Right renal pelvis (tissue), 4 donors: Measurements from ENCODE around the gene DMBT1. TPM values are rescaled to one million over a fixed set of nuclear protein-coding genes. Genes with fewer than 3 reads are reported as not detected.

Source experiments
- DNase-seq, 4 donors: peaks; one replicate each; pipeline ENCODE4 v3.0.0-alpha.2; 2013; ENCODE audit warnings: low read depth in 4 of 4, low spot score in 3 of 4, missing footprints in 1 of 4
- polyA plus RNA-seq, 4 donors: library from polyadenylated mRNA; unstranded; fragments of 120-200 nt; gene quantifications; one replicate each; pipeline ENCODE4 v1.2.1, GENCODE V29; 2013; ENCODE audit not compliant: insufficient read length in 4 of 4

The DMBT1 gene
- polyA plus RNA-seq: under 1 TPM in 3 of 4 donors, not detected in 1; 0.03 to 0.05 (median 0.04) TPM

GRCh38 chr10:122560279-122560804 is at the start of gene DMBT1:
Gene DMBT1, plus strand, starts transcription at chr10:122560754. Its CDS starts 17 bp downstream, at chr10:122560771.
- DNase-seq: no peak

- no peak for DNase-seq
These were observed 47.5 kb upstream of the DMBT1 start for GRCh38 chr10:122513053-122513452.

- no peak for DNase-seq
These were observed 46.3 kb upstream of the DMBT1 start for GRCh38 chr10:122514045-122514840.

GRCh38 chr10:122515022-122515424 is 45.5 kb upstream of the DMBT1 start:
- no peak for DNase-seq

GRCh38 chr10:122515588-122516231 is 44.8 kb upstream of the DMBT1 start:
- DNase-seq: no peak

- no peak for DNase-seq
These were observed 43.8 kb upstream of the DMBT1 start for GRCh38 chr10:122516734-122517133.

GRCh38 chr10:122519144-122519543 is 41.4 kb upstream of the DMBT1 start:
- no peak for DNase-seq

- DNase-seq: no peak
These were observed 40.7 kb upstream of the DMBT1 start for GRCh38 chr10:122519873-122520272.

- no peak for DNase-seq
These were observed 39.5 kb upstream of the DMBT1 start for GRCh38 chr10:122521011-122521410.

GRCh38 chr10:122524811-122525210 is 35.7 kb upstream of the DMBT1 start:
- DNase-seq: no peak

GRCh38 chr10:122525788-122526187 is 34.8 kb upstream of the DMBT1 start:
- no peak for DNase-seq

GRCh38 chr10:122526892-122527291 is 33.7 kb upstream of the DMBT1 start:
- DNase-seq: no peak

- DNase-seq: no peak
These were observed 30.4 kb upstream of the DMBT1 start for GRCh38 chr10:122530177-122530576.

- no peak for DNase-seq
These were observed 29.3 kb upstream of the DMBT1 start for GRCh38 chr10:122531261-122531660.

- DNase-seq: no peak
These were observed 28.6 kb upstream of the DMBT1 start for GRCh38 chr10:122531939-122532338.

- DNase-seq: no peak
These were observed 27.8 kb upstream of the DMBT1 start for GRCh38 chr10:122532601-122533296.

GRCh38 chr10:122537545-122537944 is 23.0 kb upstream of the DMBT1 start:
- DNase-seq: no peak

GRCh38 chr10:122541541-122542002 is 19.0 kb upstream of the DMBT1 start:
- no peak for DNase-seq

- DNase-seq: no peak
These were observed 16.7 kb upstream of the DMBT1 start for GRCh38 chr10:122543676-122544445.

- DNase-seq: no peak
These were observed 16.1 kb upstream of the DMBT1 start for GRCh38 chr10:122544493-122544892.
